Measurements from ENCODE around the gene RAB3A.
"Not testable (repeated sequence)": the region's sequence is repeated elsewhere in the genome, so short reads cannot be mapped to it uniquely, and the experiment has no call there.

The RAB3A gene

DNA sequence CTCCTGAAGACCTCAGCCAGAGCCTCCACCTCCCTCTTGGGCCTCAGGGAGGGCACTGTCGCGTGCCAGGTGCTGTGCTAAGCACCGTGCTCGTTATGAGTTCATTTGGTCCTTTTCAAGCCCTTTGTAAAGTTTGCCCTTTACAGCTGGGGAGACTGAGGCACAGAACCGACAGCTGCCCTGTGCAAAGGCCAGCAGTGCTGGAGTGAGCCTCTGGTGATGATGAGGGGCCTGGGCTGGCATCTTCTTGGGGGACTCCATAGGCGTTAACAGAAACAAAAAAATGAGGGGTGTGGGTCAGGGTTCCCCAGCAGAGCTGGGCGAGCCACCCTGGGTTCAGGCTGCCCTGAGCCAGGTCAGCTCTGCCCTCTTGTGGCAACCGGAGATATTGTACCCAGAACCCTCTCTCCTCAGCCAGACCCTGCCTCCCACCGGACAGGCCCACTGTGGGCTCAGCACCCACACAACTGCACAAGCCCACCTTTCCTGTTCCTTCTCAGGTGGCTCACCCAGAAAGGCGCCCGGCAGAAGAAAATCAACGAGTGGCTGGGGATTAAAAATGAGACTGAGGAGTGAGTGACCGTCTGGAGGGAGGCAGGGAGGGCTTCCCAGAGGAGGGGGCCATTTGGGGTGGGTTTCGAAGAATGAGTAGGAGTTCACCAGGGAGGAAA, 35.7 kb downstream of the RAB3A start:
- DNase-seq = peak; percentile 73

DNA sequence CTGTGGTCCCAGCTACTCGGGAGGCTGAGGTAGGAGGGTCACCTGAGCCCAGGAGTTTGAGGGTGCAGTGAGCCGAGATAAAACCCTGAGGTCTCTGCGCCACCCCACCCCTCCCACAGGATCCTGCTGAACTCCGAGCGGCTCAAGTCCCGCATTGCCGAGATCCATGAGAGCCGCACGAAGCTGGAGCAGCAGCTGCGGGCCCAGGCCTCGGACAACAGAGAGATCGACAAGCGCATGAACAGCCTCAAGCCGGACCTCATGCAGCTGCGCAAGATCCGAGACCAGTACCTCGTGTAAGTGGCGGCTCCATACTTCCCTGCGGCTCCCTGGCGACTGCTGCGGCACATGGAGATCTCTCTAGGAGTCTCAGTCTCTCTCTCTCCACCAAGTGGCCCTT, 36.8 kb downstream of the RAB3A start:
- DNase-seq = no peak

DNA sequence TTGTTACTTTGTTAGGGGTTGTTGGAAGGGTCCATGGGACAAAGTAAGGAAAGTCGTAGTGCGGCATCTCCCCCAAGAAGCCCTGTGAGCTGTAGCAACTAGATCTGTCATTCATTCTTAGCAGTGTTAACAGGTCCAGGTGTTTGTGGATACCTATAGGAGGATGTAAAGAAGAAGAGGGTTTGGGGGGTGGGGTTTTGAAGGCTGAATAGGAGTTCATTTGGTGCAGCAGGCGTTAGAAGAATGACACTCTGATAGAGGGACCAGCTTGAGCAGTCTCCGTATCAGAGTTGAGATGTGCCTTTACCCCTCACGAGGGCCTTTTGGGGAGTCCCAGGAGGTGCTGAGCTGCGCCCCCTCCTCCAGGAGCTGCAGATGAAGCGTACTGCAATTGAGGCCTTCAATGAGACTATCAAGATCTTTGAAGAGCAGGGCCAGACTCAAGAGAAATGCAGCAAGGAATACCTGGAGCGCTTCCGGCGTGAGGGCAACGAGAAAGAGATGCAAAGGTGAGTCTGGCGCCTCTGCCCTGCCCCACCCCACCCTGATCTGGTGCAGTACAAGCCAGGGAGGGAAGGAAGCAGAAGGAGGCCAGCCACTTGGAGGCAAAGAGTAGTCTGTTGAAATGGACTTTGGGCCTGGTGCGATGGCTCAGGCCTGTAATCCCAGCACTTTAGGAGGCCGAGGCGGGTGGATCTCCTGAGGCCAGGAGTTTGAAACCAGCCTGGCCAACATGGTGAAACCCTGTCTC, 37.9 kb downstream of the RAB3A start:
- DNase-seq = no peak

DNA sequence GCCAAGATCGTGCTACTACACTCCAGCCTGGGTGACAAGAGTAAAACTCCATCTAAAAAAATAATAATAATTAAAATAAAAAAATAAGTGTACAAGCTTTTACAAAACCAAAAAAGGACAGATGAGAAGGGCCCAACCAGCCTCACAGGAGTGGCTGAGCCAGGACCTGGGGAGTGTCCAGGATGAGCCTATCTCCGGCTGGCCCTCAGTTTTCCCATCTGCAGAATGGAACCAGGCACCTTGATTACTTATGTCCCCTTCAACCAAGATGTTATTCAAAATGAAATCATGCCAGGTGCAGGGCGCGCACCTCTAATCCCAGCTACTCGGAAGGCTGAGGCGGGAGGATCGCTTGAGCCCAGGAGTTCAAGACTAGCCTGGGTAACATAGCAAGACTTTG, 39.8 kb downstream of the RAB3A start:
- DNase-seq = no peak

DNA sequence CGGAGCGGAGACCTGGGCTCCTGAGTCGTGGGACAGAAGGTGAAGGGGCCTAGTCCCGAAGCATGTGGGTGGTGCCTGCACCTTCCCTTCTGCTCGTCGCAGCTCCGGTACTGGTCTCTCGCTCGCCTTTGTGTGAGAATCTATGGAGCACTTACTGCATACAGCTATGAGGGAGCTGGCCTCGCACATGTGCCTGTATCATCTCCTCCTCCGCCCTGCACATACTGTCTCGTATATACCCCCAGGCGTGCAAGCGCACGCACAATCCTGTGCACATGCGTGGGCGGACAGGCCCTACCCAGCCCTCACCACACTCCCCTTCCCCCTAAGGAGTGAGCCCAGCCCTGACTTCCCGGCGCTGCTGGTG, 42.2 kb downstream of the RAB3A start:
- DNase-seq = no peak

DNA sequence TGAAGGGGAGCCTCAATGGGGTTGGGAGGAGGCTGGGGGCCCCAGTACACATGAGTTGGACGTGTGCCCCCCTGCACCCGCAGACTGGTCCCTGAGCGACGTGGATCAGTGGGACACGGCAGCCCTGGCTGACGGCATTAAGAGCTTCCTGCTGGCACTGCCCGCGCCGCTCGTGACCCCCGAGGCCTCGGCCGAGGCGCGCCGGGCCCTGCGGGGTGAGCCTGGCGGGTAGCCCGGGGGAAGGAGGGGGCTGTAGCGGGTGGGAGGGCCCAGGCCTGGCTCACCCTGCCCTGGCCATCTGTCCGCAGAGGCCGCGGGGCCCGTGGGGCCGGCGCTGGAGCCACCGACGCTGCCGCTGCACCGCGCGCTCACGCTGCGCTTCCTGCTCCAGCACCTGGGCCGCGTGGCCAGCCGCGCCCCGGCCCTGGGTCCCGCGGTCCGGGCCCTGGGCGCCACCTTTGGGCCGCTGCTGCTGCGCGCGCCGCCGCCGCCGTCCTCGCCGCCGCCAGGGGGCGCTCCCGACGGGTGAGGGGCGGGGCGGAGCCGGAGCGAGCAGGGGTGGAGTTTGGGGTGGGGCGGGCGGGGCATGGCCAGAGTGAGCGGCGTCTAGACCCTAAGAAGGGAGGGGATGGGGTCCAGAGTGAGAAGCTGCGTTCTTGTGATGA, 42.7 kb downstream of the RAB3A start:
- DNase-seq = peak; percentile 85

DNA sequence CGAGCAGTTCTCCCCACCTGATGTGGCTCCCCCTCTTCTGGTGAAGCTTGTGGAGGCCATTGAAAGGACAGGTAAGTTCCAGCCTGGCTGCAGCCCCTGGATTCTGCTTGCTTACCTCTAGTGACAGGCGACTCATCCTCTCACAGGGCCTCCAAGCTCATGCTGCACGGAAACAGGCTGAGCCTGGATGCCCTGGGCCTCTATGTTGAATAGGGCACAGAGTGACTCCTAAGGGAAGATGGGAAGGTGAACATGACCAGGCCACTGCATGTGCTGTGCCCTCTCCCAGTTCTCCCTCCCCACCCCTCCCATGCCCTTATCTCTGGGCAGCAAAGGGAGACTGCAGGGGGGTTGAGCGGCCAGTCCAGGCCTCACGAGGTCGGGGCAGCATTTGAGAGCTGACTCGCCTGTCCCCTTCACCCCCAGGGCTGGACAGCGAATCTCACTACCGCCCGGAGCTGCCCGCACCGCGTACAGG, 43.3 kb downstream of the RAB3A start:
- no peak for DNase-seq

DNA sequence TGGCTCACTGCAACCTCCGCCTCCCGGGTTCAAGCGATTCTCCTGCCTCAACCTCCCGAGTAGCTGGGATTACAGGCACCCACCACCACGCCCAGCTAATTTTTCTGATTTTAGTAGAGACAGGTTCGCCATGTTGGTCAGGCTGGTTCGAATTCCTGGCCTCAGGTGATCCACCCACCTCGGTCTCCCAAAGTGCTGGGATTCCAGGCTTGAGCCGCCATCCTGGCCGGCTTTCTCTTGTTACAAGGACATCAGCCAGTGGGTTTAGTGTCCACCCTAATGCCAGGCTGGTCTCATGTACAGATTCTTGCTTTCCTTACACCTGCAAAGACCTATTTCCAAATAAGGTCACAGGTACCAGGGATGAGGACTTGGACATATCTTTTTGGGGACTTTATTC, 44.0 kb downstream of the RAB3A start:
- DNase-seq = no peak

DNA sequence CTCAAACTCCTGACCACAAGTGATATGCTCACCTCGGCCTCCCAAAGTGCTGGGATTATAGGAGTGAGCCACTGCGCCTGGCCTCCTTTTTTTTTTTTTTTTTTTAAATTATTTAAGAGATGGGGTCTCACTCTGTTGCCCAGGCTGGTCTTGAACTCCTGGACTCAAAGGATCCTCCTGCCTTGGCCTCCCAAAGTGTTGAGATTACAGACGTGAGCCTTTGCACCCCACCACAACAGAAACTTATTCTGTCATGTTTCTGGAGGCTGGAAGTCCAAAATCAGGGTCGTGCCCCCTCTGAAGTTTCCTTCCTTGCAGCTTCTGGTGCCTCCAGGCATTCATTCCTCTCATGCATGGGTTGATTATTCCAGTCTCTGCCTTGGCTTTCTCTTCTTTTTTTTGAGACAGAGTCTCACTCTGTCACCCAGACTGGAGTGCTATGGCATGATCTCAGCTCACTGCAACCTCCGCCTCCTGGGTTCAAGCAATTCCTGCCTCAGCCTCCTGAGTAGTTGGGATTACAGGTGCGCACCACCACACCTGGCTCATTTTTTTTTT, 44.7 kb downstream of the RAB3A start:
- DNase-seq = not testable (repeated sequence)

DNA sequence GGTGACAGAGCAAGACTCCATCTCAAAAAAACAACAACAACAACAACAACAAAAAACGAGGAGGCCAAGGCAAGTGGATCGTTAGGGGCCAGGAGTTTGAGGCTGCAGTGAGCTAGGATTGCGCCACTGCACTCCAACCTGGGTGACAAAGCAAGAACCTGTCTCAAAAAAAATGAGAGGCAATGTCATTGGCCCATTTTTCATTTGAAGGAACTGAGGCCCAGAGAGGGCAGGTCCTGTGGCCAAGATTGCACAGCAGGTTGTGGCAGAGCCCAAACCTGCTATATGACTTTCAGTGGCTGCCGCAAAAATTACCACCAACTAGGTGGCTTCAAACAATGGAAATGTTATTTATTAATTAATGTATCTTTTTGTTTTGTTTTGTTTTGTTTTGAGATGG, 45.4 kb downstream of the RAB3A start:
- no peak for DNase-seq

DNA sequence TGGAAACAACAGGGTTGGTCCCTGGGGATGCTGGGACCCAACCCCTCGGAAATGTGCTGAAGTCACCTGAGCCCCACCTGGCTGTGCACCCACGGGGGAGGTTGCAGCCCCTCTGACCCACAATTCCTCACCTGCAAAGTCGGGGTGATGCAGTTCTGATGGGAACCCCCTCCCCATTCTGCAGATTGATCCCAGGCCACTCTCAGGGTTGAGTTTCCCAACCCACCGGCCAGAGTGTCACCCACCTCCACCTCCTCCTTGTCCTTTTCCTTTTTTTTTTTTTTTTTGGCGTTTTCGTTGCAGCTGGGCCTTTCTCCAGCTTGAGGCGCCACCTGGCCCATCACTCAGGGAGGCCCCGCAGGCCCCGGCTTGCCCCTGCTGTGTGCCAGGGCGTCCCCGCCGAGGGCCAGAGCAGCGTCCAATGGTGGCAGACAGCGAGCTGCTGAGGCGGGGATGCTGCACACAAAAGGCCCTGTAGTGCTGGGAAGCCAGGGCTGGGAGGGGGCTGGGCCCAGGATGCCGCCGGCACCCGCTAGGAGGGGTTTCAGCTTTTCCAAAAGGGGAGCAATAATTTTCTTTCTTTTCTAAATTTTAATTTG, 46.3 kb downstream of the RAB3A start:
- no peak for DNase-seq

DNA sequence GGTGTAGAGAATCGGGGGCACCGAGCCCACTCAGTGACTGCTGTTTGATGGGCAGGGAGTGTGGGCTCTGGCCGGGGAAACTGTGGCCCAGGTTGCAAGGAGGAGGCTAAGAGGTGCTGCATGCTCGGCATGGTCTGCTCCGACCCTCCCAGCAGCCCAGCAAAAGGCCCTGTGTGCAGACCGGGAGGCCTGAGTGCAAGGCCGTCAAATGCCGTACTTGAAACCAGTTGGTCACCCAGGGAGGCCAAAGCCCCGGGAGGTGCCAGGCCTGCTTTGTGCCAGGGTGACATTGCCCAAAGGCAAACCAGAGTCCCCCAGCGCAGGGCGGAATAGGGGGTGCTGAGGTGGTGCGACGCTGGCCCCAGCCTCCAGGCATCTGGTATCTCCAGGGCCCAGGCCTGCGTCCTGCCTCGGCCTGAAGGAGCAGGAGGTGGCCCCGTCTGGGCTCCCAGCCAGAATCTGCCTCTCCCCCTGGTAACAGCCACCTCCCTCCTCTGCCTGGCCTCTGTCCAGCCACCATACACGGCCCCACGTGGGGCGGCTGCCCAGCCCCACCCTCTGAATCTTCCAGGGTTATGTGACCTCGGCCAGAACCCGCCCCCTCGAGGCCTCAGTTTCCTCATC, 46.9 kb downstream of the RAB3A start:
- no peak for DNase-seq

DNA sequence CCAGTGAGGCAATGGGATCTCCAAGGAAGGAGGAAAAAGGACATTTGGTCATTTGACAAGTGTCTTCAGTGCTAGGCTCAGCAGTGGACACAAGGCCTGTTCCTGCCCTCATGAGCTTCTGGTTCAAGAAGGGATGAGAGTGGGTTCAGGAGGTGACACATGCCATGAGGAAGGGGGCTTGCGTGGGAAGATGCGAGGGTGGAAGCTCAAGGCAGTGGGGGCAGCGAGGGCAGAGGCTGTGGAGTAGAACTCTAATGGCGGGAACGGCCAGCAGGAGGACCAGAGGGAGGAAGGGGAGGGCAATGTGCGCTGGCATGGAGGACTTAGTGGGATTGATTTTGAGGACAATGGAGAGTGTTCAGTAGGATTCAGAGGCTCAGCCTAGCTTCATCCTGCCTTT, 47.6 kb downstream of the RAB3A start:
- DNase-seq = no peak

DNA sequence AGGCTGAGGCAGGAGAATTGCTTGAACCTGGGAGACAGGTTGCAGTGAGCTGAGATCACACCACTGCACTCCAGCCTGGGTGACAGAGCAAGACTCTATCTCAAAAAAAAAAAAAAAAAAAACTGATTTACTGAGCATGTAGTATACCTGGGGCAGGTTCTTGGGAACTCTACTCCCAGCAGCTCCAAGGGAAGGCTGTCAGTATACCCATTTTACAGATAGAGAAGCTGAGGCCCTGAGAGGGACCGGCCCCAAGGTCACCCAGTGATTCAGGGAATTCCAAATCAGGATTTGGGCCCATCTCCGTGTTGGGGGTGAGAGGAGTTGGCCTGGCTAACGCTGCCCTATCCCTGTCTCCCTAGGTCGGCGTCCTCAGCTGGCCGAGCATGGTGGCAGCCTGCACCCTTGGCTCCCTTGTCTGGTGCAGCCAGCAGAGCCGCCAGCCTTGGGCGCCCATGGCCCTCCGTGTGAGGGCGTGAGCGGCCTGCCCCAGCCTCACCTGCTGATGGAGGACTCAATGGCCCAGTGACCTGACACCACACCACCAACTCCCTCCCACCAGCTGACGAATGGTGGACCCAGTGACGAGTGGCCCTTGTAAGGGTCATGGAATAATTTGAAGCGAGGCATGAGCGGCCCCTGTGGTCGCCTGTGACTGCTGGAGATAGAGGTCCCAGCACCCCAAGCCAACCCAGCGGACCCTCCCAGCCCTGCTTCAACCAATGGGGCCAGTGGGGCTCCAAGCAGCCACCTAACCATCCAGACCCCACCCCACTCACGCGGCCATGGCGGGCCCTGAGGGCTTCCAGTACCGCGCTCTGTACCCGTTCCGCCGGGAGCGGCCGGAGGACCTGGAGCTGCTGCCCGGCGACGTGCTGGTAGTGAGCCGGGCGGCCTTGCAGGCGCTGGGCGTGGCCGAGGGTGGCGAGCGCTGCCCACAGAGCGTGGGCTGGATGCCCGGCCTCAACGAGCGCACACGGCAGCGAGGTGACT, 48.5 kb downstream of the RAB3A start:
- no peak for DNase-seq

DNA sequence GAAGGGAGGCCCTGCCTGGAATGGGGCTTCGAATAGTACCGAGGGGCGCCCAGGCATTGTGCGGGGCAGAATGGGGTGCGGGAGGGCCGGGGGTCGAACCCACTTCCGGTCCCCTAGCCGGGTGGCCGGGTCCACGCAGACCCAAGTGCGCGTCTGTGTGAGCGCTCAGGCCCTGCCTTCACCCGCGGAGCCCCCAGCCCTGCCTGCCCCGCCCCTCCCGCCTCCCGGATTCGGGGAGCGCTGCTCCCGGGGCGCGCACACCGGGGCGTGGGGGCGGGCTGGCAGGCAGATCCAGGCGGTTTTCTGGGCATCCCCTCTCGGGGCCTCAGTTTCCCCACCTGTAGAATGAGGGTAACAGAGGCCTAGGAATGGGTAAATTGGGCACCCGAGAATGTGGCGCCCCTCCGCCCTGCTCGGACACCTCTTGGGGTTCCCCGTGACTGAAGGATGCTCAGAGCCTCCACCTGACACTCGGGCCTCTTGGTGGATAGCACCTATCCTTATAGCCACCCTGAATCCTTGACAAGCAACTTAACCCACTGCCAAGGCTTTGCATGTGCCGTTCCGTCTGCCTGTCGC, 50.2 kb downstream of the RAB3A start:
- no peak for DNase-seq

DNA sequence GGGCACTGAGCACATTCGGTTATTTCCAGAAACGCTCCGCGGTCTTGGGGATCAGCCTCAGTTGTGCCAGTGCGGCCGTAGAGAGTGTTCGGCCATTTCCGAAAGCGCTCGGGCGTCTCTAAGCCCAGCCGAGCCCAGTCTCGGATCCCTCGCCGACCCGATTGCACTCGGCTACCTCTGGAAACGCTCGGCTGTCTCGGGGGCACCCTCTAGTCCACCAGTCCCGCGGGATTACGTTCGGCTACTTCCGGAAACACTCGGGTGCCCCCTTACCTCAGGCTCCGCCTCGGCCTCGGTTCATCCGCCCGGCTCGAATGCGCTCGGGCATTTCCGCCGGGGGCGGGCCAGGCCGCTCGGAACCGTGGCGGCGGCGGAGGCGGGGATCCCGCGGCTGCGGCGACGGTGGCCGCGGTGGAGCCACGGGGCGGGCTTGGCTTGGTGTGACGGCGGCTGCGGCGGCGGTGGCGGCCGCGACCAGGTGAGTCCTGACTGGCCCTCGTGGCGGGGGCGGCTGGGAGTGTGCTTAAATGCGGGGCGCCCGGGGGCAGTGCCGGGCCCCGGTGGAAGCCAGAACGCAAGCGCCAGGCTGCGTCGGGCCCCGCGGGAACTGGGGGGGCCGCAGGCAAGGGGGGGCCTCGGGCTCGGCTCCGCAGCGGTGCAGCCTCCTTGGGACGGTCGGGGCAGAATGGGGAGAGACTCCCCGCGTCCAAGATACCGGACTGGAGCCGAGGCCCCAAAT, 50.9 kb downstream of the RAB3A start, which contains the start of gene PIK3R2:
Gene PIK3R2, plus strand, starts transcription at position 347 of the 739 bp plus-strand sequence. CDS start 2,717 bp downstream, outside the sequence.
- peak; percentile 99 for DNase-seq

DNA sequence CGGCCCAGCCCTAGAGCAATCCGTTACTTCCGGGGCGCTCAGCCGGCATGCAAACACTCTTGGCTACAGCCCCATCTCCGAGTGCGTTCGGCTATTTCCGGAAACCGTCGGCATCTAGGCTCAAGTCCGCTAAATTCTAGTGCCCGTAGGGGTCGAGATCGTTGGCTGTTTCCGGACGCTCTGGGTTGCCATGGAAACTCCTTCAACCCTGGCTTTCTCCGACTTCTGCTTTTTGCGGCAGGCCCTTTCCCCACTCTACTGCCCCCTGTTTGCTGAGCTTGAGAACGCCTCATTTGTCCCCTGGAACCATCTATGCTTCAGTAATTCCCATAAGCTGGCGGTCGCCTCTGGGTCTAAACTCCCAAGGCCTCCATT, 51.4 kb downstream of the RAB3A start:
- DNase-seq = peak; percentile 98

DNA sequence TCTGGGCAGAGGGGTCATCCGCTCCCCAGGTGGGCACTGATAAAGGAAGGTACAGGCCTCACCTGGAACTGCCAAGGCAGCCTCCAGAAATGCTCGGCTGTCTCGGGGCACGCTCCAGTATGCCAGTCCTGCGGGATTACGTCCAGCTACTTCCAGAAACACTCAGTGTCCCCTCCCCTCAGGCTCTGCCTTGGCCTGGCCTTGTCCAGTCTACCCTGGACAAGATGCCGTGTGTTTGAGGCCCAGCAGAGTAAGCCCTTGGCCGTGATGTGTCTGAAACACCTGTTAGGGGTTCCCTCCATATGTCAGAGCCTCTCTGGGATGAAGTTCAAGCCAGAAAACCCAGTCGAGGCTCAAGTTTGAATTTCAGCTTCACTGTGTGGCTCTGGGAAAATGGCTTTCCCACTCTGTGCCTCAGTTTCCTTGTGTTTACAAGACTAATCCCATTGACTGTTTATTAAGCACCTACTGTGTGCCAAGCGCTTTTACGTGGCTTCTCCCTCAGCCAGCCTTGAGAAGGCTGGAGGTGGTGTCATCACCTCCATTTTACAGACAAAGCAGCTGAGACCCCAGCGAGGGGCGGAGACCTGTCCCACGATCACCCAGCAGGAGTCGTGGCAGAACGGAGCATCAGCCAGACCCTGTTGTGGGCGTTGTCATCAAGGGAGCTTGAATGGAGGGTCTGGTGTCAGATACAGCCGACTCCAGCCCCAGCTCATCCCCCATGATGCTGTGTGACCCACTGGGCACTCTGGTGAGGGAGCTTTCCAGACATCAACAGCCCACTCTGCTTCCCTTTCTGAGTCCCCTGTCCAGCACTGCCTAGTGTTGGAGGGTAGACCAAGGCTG, 52.8 kb downstream of the RAB3A start:
- DNase-seq = no peak

DNA sequence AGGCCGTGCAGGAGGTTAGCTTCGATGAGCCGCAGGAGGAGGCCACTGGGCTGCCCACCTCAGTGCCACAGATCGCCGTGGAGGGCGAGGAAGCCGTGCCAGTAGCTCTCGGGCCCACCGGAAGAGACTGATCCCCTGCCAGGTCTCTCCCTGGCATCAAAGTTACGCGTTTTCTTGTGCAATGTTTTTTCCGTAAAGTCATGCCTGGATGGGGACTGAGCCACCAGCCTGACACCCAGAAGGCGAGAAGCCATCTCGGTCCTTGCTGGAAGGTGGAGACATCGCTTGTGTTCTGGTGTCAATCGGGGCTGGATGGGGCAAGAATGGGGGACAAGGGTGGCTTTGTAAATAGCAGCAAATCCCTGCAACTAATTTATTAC, 54.3 kb downstream of the RAB3A start:
- no peak for DNase-seq

Data from CD4-positive, alpha-beta T cell treated with Interleukin-10 for 1 hour (primary cell).